Fibroblast of the conjunctiva (primary cell): ENCODE results near the gene ABHD5.

Source experiments
- DNase-seq: peaks from one replicate; pipeline ENCODE4 v3.0.0-alpha.2; 2010; ENCODE audit warnings: low read depth

Gene ABHD5

GRCh38 chr3:43757666-43758321 is 67.1 kb downstream of the ABHD5 start:
- DNase-seq = no peak

- DNase-seq = no peak
Observed at GRCh38 chr3:43758592-43759225, 68.0 kb downstream of the ABHD5 start.

GRCh38 chr3:43759297-43759782 is 68.6 kb downstream of the ABHD5 start:
- DNase-seq = no peak

DNA sequence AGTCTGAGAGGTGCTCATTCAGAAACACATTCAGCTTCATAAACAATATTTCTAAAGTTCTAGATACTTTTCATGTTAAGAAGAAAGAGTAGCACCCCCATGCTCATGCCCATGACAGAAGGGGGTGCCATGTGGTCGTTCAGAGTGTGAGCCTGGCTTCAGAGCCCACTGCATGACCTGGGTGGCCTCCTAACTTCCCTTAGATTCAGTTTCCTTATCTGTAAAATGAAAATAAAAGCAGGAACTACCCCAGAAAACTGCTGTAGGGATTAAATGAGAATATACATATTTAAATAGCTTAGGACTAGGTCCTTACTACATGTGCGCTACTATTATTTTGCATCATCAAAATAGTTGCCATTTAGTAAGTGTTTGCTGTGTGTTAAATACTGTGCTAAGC is 69.2 kb downstream of the ABHD5 start:
- no peak for DNase-seq

DNA sequence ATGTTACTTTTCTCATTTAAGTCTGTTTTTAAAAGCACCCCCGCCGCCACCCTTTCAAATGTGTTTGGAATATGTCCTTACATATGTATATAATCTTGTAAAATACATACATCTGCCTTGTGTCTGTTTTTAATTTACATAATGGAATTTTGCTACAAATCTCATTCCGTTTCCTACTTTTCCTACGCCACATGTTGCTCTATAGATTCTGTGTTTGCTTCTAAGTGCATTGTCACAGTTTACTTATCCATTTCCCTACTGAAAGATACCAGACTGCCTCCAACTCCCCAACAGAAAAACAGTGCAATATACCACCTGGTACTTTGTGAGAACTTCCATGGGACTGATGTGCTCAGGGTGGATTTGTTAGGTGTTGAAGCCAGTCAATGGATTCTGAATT is 70.2 kb downstream of the ABHD5 start:
- no peak for DNase-seq

- no peak for DNase-seq
Observed at GRCh38 chr3:43762451-43762850, 71.7 kb downstream of the ABHD5 start.

- DNase-seq = no peak
Observed at GRCh38 chr3:43764056-43764455, 73.3 kb downstream of the ABHD5 start.

GRCh38 chr3:43764471-43764870 is 73.7 kb downstream of the ABHD5 start:
- DNase-seq = no peak

- peak; percentile 58 for DNase-seq
Observed at GRCh38 chr3:43765521-43765971, 74.8 kb downstream of the ABHD5 start.

GRCh38 chr3:43766672-43767465 is 76.1 kb downstream of the ABHD5 start:
- peak; percentile 39 for DNase-seq

- peak; percentile 72 for DNase-seq
Observed at GRCh38 chr3:43768381-43768973, 77.7 kb downstream of the ABHD5 start.

GRCh38 chr3:43769097-43769884 is 78.6 kb downstream of the ABHD5 start:
- DNase-seq = peak; percentile 96

GRCh38 chr3:43769885-43770425 is 79.2 kb downstream of the ABHD5 start:
- DNase-seq = no peak

DNA sequence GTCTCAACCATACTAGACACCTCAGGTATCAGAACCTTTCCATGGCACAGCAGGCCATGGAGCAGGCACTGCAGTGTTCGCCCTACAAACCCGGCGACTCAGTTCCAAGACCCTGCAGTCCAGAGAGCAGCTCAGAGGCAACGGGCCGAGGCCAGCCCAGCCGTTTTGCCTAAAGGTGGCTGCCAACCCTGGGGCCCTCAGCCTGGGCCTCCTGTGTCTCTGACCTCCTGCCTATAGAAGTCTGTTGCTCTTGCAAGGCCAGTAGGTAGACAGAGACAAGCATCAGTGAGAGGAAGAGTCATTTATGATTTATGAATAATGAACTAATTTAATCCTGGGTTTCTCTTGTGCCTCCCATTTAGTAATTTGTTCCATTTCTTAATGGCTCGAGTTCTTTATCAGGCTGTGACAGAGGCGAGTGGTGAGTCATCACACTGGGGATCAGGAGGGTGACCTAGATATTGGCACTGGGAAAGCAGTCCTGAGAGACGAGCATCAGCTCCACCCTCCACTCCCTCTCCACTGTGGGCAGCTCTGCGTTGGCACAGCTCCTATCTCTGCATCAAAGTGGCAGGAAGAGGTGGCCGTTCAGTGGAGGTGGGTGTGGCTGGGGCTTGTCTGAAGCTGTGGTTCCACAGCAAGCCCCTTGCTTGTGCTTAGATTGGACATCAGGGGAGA is 79.8 kb downstream of the ABHD5 start:
- no peak for DNase-seq

- DNase-seq = no peak
Observed at GRCh38 chr3:43771610-43772009, 80.9 kb downstream of the ABHD5 start.

DNA sequence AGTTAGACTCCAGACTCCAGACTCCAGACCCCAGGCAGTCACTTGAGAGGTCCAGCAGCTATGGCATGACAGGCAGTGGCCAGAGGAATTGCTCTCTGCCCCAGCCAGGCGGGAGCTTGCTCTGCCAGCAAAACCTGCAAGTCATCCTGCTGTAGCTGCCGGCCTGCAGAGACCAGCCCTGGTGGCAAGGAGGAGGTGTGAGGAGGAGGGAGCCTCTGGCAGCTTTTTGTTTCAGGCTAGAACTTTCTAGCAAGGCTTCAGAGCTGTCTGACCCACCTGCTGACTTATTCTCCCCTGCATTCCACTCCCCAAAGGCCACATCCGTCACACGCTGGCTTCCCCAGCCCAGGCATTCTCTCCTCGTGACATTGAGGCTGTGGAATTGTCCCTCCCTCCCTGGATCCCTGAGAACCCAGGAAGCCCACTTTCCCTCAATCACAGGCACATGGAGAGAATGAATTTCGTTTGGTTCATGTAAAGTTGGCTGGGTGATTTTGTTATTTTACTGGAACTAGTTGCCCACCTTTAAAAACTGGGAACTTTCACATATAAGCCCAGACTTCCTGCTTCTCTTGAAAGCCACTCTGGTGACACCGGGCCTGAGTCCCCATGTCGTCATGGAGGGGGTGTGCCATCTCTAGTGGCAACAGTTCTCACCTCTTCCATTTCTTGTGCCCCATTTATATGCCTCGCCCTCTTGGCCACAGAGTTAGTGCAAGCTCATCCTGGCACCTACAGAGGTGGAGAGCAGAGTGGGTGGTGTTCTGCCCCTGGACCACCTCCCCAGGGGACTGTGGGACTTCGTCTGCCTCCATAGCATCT is 82.7 kb downstream of the ABHD5 start:
- no peak for DNase-seq

GRCh38 chr3:43774799-43775198 is 84.1 kb downstream of the ABHD5 start:
- DNase-seq = no peak

GRCh38 chr3:43776101-43776500 is 85.4 kb downstream of the ABHD5 start:
- DNase-seq = no peak

DNA sequence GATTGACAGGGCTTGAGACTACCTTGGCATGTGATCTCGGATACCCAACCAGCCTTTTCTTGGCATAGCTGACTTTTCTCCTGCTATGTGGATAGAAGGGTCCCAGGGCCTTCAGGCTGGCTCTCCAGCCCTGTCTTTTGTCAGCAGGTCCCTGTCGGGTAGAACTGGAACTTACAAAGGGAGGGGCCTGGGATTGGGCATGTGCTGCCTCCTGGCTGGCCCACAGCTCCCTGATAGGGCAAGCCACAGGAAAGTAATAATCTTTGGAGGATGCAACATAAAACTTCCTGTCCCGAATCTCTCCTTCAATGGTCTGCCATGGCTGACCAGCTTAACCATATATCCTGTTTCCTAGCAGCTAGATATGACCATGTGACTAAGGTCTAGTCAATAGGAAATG is 89.1 kb downstream of the ABHD5 start:
- no peak for DNase-seq

DNA sequence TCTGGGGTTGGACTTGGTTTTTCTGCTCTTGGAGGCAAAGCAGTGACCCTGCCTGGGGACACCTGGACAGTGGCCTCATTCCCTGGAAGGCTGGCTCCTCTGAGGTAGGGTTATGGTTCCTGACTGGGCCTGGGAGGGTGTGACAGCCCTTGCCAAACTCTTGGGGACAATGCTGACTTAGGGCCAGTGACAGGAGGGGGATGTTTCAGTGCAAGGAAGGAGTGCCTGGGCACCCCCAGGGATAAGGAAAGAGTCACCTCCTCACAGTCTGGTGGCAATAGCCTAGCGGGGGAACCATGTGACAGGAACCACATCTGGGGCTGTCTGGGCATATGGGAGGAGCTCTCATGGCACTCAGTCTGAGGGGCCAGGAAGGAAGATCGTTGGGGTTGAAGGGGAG is 91.8 kb downstream of the ABHD5 start:
- DNase-seq = no peak
